Measurements from ENCODE around the gene GCAT.

DNA sequence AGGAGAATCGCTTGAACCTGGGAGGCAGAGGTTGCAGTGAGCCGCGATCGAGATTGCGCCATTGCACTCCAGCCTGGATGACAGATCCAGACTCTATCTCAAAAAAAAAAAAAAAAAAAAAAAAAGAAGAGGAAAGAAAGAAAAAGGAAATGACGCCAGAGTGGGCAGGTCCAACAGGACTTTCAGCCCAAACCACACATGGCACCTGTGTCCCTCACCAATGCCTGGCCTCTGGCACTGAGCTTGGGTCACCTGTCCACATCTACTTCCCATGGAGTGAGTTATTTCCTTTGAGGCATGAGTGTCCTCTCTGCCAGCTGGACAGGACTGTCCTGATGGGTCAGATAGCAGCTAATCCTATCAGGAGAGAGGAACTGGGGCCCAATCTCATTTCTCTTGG lies 15.2 kb upstream of the GCAT start:
- TF ChIP-seq, protein P1, sequence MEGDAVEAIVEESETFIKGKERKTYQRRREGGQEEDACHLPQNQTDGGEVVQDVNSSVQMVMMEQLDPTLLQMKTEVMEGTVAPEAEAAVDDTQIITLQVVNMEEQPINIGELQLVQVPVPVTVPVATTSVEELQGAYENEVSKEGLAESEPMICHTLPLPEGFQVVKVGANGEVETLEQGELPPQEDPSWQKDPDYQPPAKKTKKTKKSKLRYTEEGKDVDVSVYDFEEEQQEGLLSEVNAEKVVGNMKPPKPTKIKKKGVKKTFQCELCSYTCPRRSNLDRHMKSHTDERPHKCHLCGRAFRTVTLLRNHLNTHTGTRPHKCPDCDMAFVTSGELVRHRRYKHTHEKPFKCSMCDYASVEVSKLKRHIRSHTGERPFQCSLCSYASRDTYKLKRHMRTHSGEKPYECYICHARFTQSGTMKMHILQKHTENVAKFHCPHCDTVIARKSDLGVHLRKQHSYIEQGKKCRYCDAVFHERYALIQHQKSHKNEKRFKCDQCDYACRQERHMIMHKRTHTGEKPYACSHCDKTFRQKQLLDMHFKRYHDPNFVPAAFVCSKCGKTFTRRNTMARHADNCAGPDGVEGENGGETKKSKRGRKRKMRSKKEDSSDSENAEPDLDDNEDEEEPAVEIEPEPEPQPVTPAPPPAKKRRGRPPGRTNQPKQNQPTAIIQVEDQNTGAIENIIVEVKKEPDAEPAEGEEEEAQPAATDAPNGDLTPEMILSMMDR (IDR thresholded peaks at IDR 0.05) = no peak
- TF ChIP-seq POLR2AphosphoS5 (IDR thresholded peaks at IDR 0.05) (no peak), POLR2A (IDR thresholded peaks at IDR 0.05) (no peak)
